Bronchial epithelial cell (primary cell): ENCODE data around the gene ACOX1. TPM values are rescaled to one million over a fixed set of nuclear protein-coding genes. Genes with fewer than 3 reads are reported as not detected.

Experiments used
- DNase-seq: peaks from one replicate; pipeline ENCODE4 v3.0.0-alpha.2; 2010; ENCODE audit warnings: low read depth
- FAIRE-seq: peaks from 2 replicates; lab custom pipeline; 2011; peaks lifted over from hg19 to GRCh38; lab: Jason Lieb, UNC
- H3K27me3 ChIP-seq: 2 replicates; pipeline ENCODE4 v1.5.1; 2011; ENCODE audit warnings: low read length; ENCODE audit not compliant: control insufficient read depth, insufficient read depth
- H3K36me3 ChIP-seq: 2 replicates; pipeline ENCODE4 v1.5.1; 2011; ENCODE audit warnings: low read length; ENCODE audit not compliant: control insufficient read depth, insufficient read depth
- H3K4me3 ChIP-seq: 2 replicates; pipeline ENCODE4 v1.5.1; 2011; ENCODE audit warnings: mild to moderate bottlenecking, low read depth, low read length, control low read depth
- total RNA-seq: library from RNA; depleted of rRNA; stranded (reverse); fragments of >200 nt; gene quantifications from 2 replicates; pipeline ENCODE4 v1.2.1, GENCODE V29; 2014
- TF ChIP-seq, protein P1 (sequence below): IDR thresholded peaks from 2 replicates; pipeline ENCODE4 v1.5.1; 2011; ENCODE audit warnings: mild to moderate bottlenecking, moderate library complexity, low read length, control low read depth, inconsistent platforms; ENCODE audit not compliant: insufficient read depth, severe bottlenecking

ACOX1 gene
- total RNA-seq, 1 donor from 2014 or later, result 39.8 TPM

- TF ChIP-seq, protein P1, sequence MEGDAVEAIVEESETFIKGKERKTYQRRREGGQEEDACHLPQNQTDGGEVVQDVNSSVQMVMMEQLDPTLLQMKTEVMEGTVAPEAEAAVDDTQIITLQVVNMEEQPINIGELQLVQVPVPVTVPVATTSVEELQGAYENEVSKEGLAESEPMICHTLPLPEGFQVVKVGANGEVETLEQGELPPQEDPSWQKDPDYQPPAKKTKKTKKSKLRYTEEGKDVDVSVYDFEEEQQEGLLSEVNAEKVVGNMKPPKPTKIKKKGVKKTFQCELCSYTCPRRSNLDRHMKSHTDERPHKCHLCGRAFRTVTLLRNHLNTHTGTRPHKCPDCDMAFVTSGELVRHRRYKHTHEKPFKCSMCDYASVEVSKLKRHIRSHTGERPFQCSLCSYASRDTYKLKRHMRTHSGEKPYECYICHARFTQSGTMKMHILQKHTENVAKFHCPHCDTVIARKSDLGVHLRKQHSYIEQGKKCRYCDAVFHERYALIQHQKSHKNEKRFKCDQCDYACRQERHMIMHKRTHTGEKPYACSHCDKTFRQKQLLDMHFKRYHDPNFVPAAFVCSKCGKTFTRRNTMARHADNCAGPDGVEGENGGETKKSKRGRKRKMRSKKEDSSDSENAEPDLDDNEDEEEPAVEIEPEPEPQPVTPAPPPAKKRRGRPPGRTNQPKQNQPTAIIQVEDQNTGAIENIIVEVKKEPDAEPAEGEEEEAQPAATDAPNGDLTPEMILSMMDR, result no peak
- DNase-seq (no peak), FAIRE-seq (no peak)
- no peaks in the 10 kb centered on the region for H3K27me3 ChIP-seq
- peaks cover 3% of the 10 kb centered on the region for H3K36me3 ChIP-seq
- no peak overlapping the region for H3K4me3 ChIP-seq
Observed at GRCh38 chr17:75922173-75922961, 56.6 kb downstream of the ACOX1 start.

DNA sequence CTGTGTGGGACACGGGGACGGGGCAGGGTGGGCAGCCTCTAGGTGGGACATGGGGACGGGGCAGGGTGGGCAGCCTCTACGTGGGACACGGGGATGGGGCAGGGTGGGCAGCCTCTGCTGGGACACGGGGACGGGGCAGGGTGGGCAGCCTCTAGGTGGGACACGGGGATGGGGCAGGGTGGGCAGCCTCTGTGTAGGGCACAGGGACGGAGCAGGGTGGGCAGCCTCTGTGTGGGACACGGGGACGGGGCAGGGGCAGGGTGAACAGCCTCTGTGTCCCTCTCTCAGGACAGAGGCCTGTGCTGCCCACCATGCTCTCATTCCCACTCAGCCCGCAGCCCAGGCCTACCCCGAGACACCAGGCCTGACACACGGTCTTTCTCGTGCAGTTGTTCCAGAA lies 57.4 kb downstream of the ACOX1 start:
- TF ChIP-seq, protein P1, result no peak
- FAIRE-seq, result no peak
- Histone ChIP-seq H3K4me3 (no peak overlapping the region), H3K36me3 (peaks cover 3% of the 10 kb centered on the region), H3K27me3 (no peaks in the 10 kb centered on the region)
- no peak for DNase-seq

DNA sequence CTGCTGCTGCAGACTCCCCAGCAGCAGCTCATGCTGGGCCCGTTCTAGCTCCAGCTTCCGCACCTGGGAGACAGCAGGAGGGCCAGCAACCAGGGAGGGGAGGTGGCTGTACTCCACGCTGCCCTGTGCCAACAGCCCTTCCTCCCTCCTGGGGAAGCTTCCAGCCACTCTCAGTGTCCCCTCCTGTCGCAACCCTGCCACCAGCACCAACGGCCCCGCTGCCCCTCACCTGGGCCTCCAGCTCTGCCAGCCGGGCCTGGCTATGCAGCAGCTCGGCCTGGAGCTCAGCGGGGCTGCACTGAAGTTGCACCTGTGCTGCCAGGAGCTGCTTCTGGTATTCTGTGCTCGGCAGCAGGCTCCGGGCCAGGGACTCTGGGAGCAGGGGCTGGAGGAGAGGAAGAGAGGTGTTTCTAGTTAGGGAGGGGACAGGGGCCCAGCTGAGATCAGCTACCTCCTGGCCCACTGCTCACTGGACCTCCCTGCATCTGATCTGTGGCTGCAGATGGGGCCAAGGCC lies 58.9 kb downstream of the ACOX1 start:
- no peak overlapping the region for H3K4me3 ChIP-seq
- TF ChIP-seq, protein P1, result no peak
- FAIRE-seq (no peak), DNase-seq (no peak)
- H3K36me3 ChIP-seq, result peaks cover 1% of the 10 kb centered on the region
- no peaks in the 10 kb centered on the region for H3K27me3 ChIP-seq

GRCh38 chr17:75919611-75920010 lies 59.4 kb downstream of the ACOX1 start:
- FAIRE-seq, result no peak
- no peaks in the 10 kb centered on the region for H3K27me3 ChIP-seq

DNA sequence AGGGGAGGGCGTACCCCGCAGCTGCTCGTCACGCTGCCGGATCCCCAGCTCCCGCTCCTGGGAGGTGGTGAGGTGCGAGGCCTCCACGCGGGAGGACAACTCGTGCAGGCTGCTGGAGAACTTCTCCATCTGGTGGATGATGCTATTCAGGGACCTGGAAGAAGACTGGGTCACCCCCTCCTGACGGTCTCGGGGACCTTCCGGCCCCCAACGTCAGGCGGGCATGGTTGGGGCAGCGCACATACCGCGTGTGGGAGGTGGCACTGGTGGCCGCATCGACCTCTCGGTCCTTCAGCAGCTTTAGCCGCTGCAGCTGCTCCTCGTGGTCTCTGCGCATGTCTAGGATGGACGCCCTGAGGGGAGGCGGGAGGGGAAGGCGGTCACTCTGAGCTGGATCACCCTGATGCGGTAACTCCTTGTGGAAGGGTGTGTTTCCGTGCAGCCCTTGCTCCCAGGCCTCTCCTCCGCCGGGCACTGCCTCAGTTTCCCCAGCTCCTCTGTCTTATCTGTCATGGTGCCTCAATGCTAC lies 61.0 kb downstream of the ACOX1 start:
- no peak for FAIRE-seq
- Histone ChIP-seq H3K4me3 (no peak overlapping the region), H3K36me3 (peaks cover 5% of the 10 kb centered on the region), H3K27me3 (no peaks in the 10 kb centered on the region)
- no peak for DNase-seq
- TF ChIP-seq, protein P1, result no peak

More at GRCh38 chr17:75919611-75920010, 59.4 kb downstream of the ACOX1 start:
- TF ChIP-seq, protein P1, result no peak
- no peak for DNase-seq
- no peak overlapping the region for H3K4me3 ChIP-seq
- peaks cover 3% of the 10 kb centered on the region for H3K36me3 ChIP-seq
